ENCODE data around the gene MOCS1.

GRCh38 chr6:39873439-39873838, 60.8 kb downstream of the MOCS1 start:
- TF ChIP-seq EZH2phosphoT487 (IDR thresholded peaks at IDR 0.05; ENCODE audit: borderline replicate concordance, low read depth) (no peak), POLR2AphosphoS5 (IDR thresholded peaks at IDR 0.05; ENCODE audit: low read depth, low read length) (no peak), RXRA (IDR thresholded peaks at IDR 0.05; ENCODE audit: borderline replicate concordance, low read depth) (no peak), MXI1 (IDR thresholded peaks at IDR 0.05; ENCODE audit: low read depth, low read length) (no peak), CTCF (IDR thresholded peaks at IDR 0.05) (no peak), YY1 (IDR thresholded peaks at IDR 0.05; ENCODE audit: low read depth) (no peak), NRF1 (IDR thresholded peaks at IDR 0.05; ENCODE audit: low read depth, low read length) (no peak), RAD21 (IDR thresholded peaks at IDR 0.05; ENCODE audit: low read length) (no peak), EP300 (IDR thresholded peaks at IDR 0.05; ENCODE audit: borderline replicate concordance in 1 of 2, low read depth in 1 of 2, low read length in 1 of 2) (no peak), GABPA (IDR thresholded peaks at IDR 0.05; ENCODE audit: low read depth) (no peak), REST (IDR thresholded peaks at IDR 0.05; ENCODE audit: low read depth, low read length) (no peak), IRF3 (IDR thresholded peaks at IDR 0.05; ENCODE audit: low read depth, low read length) (no peak), MAX (IDR thresholded peaks at IDR 0.05; ENCODE audit: low read depth) (no peak), NFIC (IDR thresholded peaks at IDR 0.05; ENCODE audit: borderline replicate concordance) (no peak)

Measured in SK-N-SH (cell line).